ENCODE results near the gene MAGEF1. TPM values are rescaled to one million over a fixed set of nuclear protein-coding genes. Genes with fewer than 3 reads are reported as not detected.

Gene MAGEF1
- total RNA-seq, 1 experiment from 2014 or later, result 31.9 TPM

GRCh38 chr3:184683900-184684560 lies 27.8 kb downstream of the MAGEF1 start:
- H3K27me3 ChIP-seq (ENCODE audit: insufficient read depth, low read length), result no peaks in the 10 kb centered on the region
- WGBS (ENCODE audit: extremely low coverage, insufficient read length, low lambda C conversion rate), result no CpG with 5 or more reads among the region's 12 CpGs
- no peak overlapping the region for H4K91ac ChIP-seq (ENCODE audit: insufficient read length, low read depth, low read length)
- H3K18ac ChIP-seq (ENCODE audit: insufficient read length, low read depth, low read length), result no peak overlapping the region
- peaks cover 7% of the 10 kb centered on the region; the same call in 1 of the 2 replicates for H3K4me1 ChIP-seq (ENCODE audit: insufficient read depth, low read length)
- no peak overlapping the region for H2BK12ac ChIP-seq (ENCODE audit: insufficient read length, low read depth, low read length)
- no peak overlapping the region for H3K56ac ChIP-seq (ENCODE audit: insufficient read length, low read depth, low read length)
- DNase-seq, result no peak
- no peak overlapping the region for H4K5ac ChIP-seq (ENCODE audit: insufficient read length, low read depth, low read length)
- no peak overlapping the region for H3K27ac ChIP-seq (ENCODE audit: insufficient read length, low read depth, low read length)
- H2BK20ac ChIP-seq (ENCODE audit: low read depth, low read length, poor library complexity, severe bottlenecking), result no peak overlapping the region
- no peak overlapping the region for H2BK120ac ChIP-seq (ENCODE audit: low read depth, low read length, poor library complexity, severe bottlenecking)
- H3K4me3 Mint-ChIP-seq, result no peak overlapping the region
- no peak overlapping the region for H2AK5ac ChIP-seq (ENCODE audit: insufficient read length, low read length)
- TF ChIP-seq, protein P1, sequence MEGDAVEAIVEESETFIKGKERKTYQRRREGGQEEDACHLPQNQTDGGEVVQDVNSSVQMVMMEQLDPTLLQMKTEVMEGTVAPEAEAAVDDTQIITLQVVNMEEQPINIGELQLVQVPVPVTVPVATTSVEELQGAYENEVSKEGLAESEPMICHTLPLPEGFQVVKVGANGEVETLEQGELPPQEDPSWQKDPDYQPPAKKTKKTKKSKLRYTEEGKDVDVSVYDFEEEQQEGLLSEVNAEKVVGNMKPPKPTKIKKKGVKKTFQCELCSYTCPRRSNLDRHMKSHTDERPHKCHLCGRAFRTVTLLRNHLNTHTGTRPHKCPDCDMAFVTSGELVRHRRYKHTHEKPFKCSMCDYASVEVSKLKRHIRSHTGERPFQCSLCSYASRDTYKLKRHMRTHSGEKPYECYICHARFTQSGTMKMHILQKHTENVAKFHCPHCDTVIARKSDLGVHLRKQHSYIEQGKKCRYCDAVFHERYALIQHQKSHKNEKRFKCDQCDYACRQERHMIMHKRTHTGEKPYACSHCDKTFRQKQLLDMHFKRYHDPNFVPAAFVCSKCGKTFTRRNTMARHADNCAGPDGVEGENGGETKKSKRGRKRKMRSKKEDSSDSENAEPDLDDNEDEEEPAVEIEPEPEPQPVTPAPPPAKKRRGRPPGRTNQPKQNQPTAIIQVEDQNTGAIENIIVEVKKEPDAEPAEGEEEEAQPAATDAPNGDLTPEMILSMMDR (conservative IDR thresholded peaks at IDR 0.05), result no peak
- no peak overlapping the region for H4K8ac ChIP-seq (replicated peaks; ENCODE audit: insufficient read length, low read depth, low read length)
- H3K36me3 Mint-ChIP-seq (ENCODE audit: insufficient read depth in 1 of 3, low read depth in 3 of 3), result no peaks in the 10 kb centered on the region; a peak in 1 of 7 replicates
- H4K20me1 ChIP-seq (ENCODE audit: control insufficient read depth, insufficient read depth, insufficient read length), result no peaks in the 10 kb centered on the region
- peaks cover 18 to 24% of the 10 kb centered on the region in 2 experiments for H3K4me1 Mint-ChIP-seq
- no peak overlapping the region; a peak in 1 of 7 replicates for H3K27ac Mint-ChIP-seq
- no peaks in the 10 kb centered on the region for H3K79me1 ChIP-seq (ENCODE audit: insufficient read depth, low read depth, low read length, poor library complexity, severe bottlenecking)
- no peak overlapping the region for H3T11ph ChIP-seq (ENCODE audit: low read length)
- H3K14ac ChIP-seq (ENCODE audit: insufficient read depth, low read length), result no peak overlapping the region
- H3K9me3 Mint-ChIP-seq, result peaks cover 2 to 4% of the 10 kb centered on the region in 2 experiments; a peak in 2 of 5 replicates
- H3K79me2 ChIP-seq (ENCODE audit: insufficient read depth, low read length), result no peaks in the 10 kb centered on the region
- no peak overlapping the region for H3K23ac ChIP-seq (ENCODE audit: insufficient read length, low read depth, low read length)
- no peaks in the 10 kb centered on the region for H3K9me3 ChIP-seq (ENCODE audit: control insufficient read depth, low read depth, low read length)
- no peaks in the 10 kb centered on the region for H3K23me2 ChIP-seq (ENCODE audit: insufficient read length, low read depth, low read length, poor library complexity, severe bottlenecking)
- H3K4me2 ChIP-seq (ENCODE audit: insufficient read depth, insufficient read length, low read length), result no peak overlapping the region
- H3K27me3 Mint-ChIP-seq (ENCODE audit: low read depth), result peaks cover 35% of the 10 kb centered on the region
- no peak overlapping the region for H2BK5ac ChIP-seq (ENCODE audit: insufficient read length, low read length)
- H2BK15ac ChIP-seq (ENCODE audit: low read depth, low read length), result no peak overlapping the region
- H2AFZ ChIP-seq (ENCODE audit: low read length), result no peak overlapping the region
- no peak overlapping the region for H3K4ac ChIP-seq (ENCODE audit: low read depth, low read length)
- no peak overlapping the region for H3K9ac ChIP-seq (ENCODE audit: extremely low read depth, insufficient read length, low read length)
